HFFc6 (cell line): ENCODE measurements around the gene SEC22C. TPM values are rescaled to one million over a fixed set of nuclear protein-coding genes. Genes with fewer than 3 reads are reported as not detected.

ENCODE experiments used
- DNase-seq: peaks from one replicate; pipeline ENCODE4 v3.0.0-alpha.2; 2018
- H3K27ac Mint-ChIP-seq: 2 replicates; pipeline ENCODE4 v1.8.0; 2020; ENCODE audit warnings: mild to moderate bottlenecking, mixed read lengths
- H3K27me3 Mint-ChIP-seq: 2 replicates; pipeline ENCODE4 v1.8.0; 2021; ENCODE audit warnings: mild to moderate bottlenecking, moderate library complexity, mixed read lengths; ENCODE audit not compliant: insufficient read depth
- H3K36me3 Mint-ChIP-seq: 2 replicates; pipeline ENCODE4 v1.8.0; 2021; ENCODE audit warnings: low read depth, mixed read lengths
- H3K4me1 Mint-ChIP-seq: 2 replicates; pipeline ENCODE4 v1.8.0; 2020; ENCODE audit warnings: low read depth, mixed read lengths
- H3K4me3 Mint-ChIP-seq: 2 replicates; pipeline ENCODE4 v1.8.0; 2020; ENCODE audit warnings: mild to moderate bottlenecking, moderate library complexity, mixed read lengths
- H3K9me3 Mint-ChIP-seq: 2 replicates; pipeline ENCODE4 v1.8.0; 2020; ENCODE audit warnings: mild to moderate bottlenecking, mixed read lengths
- total RNA-seq, 6 experiments: library from RNA; stranded (reverse); fragmentation: NEBNext Ultra II Directional; extraction: Animal tissue kit (Norgen Biotek cat#: 25700); gene quantifications; 2 replicates in 1 of 6; 3 replicates in 5 of 6; pipeline ENCODE4 v1.2.3, GENCODE V29; 2021
- TF ChIP-seq, protein P1 (sequence below): fragments of 200-600 bp; sonication (generic); IDR thresholded peaks from 2 replicates; pipeline ENCODE4 v1.5.0; 2021; ENCODE audit warnings: antibody characterized with exemption, mild to moderate bottlenecking

Gene SEC22C
- total RNA-seq, 6 experiments from 2014 or later, result 40.7 to 51.2 (median 48.6) TPM

DNA sequence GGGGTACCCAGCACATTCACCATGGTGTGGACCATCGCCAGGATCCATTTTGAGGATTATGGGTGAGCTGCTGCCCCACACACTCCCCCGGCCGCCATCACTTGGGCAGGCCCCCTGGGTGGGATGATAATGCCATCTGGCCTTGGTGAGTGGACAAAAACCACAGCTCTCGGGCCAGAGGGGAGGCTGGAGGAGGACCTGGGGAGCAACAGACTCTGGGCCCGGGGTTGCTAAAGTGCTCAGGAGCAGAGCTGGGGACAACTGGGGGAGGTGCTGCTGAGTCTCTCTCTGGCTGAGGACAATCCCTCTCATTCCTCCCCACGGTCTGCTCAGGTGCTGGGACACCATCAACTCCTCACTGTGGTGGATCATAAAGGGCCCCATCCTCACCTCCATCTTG lies 50.3 kb downstream of the SEC22C start:
- Mint-ChIP-seq H3K4me3 (no peak overlapping the region), H3K4me1 (no peaks in the 10 kb centered on the region), H3K9me3 (no peaks in the 10 kb centered on the region), H3K27ac (no peak overlapping the region), H3K36me3 (no peaks in the 10 kb centered on the region), H3K27me3 (peaks cover 31% of the 10 kb centered on the region)
- no peak for DNase-seq
- TF ChIP-seq, protein P1, sequence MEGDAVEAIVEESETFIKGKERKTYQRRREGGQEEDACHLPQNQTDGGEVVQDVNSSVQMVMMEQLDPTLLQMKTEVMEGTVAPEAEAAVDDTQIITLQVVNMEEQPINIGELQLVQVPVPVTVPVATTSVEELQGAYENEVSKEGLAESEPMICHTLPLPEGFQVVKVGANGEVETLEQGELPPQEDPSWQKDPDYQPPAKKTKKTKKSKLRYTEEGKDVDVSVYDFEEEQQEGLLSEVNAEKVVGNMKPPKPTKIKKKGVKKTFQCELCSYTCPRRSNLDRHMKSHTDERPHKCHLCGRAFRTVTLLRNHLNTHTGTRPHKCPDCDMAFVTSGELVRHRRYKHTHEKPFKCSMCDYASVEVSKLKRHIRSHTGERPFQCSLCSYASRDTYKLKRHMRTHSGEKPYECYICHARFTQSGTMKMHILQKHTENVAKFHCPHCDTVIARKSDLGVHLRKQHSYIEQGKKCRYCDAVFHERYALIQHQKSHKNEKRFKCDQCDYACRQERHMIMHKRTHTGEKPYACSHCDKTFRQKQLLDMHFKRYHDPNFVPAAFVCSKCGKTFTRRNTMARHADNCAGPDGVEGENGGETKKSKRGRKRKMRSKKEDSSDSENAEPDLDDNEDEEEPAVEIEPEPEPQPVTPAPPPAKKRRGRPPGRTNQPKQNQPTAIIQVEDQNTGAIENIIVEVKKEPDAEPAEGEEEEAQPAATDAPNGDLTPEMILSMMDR, result no peak

DNA sequence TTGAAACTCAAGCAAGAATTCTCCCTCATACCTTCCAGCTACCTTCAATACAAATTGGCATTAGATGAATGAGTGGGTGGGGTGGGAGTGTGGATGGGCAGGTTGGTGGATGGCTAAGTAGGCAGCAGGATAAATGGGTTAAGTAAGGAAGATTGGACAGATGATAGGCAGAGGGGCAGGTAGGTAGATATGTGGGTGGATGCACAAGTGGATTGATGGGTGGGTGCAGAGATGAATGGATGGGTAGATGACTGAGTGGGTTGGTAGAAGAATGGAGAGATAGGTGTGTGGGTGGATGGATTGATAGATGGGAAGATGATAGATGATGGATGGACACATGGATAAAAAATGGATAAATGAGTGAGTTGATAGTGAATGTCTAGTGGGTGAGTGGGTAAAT lies 51.7 kb downstream of the SEC22C start:
- Mint-ChIP-seq H3K9me3 (no peaks in the 10 kb centered on the region), H3K36me3 (no peaks in the 10 kb centered on the region), H3K4me3 (no peak overlapping the region), H3K27ac (no peak overlapping the region), H3K27me3 (peaks cover 32% of the 10 kb centered on the region), H3K4me1 (no peaks in the 10 kb centered on the region)
- TF ChIP-seq, protein P1, result no peak
- DNase-seq, result no peak

DNA sequence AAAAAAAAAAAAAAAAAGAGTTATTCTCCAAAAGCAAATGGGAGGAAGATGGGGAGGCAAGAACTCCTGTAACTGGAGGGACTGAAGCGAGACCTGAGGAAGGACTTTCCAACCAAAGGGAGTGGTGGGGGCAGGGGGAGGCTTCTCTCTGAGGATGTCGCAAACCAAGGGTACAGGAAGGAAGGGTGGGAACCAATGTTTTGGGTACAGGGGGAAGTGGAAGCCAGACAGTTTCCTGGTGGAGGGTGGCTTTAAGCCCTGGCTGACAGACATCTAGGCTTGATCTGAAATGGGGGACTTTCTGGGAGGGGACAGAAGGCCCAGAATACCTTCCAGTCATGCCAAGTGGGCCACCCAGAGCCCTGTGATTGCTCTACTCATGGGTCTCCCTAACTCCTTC lies 52.3 kb downstream of the SEC22C start:
- Mint-ChIP-seq H3K4me1 (no peaks in the 10 kb centered on the region), H3K4me3 (no peak overlapping the region), H3K36me3 (no peaks in the 10 kb centered on the region), H3K27ac (no peak overlapping the region), H3K27me3 (peaks cover 33% of the 10 kb centered on the region), H3K9me3 (no peaks in the 10 kb centered on the region)
- TF ChIP-seq, protein P1, result no peak
- no peak for DNase-seq

DNA sequence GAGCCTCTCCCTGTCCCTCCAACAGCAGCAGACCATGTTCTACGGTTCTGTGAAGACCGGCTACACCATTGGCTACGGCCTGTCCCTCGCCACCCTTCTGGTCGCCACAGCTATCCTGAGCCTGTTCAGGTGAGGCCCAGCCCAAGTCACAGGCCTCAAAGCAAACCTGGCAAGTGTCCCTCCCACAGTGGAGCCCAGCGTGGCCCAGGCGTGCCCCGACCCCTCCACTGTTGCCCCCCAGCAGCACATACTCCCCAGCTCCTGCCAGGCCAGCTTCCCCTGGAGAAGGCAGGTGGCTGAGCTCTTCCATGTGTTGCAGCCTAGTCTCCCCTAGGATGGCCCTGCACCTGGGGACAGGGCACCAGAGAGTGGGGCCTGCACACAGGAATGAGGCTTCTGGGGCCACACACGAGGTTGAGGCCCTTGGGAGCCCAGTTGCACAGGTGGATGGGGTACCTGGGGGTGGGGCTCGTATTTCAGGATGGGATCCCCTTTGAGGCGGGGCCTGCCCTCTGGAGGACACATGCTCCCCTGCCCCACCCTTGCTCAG lies 54.3 kb downstream of the SEC22C start:
- no peak overlapping the region for H3K27ac Mint-ChIP-seq
- H3K27me3 Mint-ChIP-seq, result peaks cover 35% of the 10 kb centered on the region
- TF ChIP-seq, protein P1, result no peak
- DNase-seq, result no peak
- H3K9me3 Mint-ChIP-seq, result no peaks in the 10 kb centered on the region
- no peaks in the 10 kb centered on the region for H3K36me3 Mint-ChIP-seq
- no peak overlapping the region for H3K4me3 Mint-ChIP-seq
- no peaks in the 10 kb centered on the region for H3K4me1 Mint-ChIP-seq

DNA sequence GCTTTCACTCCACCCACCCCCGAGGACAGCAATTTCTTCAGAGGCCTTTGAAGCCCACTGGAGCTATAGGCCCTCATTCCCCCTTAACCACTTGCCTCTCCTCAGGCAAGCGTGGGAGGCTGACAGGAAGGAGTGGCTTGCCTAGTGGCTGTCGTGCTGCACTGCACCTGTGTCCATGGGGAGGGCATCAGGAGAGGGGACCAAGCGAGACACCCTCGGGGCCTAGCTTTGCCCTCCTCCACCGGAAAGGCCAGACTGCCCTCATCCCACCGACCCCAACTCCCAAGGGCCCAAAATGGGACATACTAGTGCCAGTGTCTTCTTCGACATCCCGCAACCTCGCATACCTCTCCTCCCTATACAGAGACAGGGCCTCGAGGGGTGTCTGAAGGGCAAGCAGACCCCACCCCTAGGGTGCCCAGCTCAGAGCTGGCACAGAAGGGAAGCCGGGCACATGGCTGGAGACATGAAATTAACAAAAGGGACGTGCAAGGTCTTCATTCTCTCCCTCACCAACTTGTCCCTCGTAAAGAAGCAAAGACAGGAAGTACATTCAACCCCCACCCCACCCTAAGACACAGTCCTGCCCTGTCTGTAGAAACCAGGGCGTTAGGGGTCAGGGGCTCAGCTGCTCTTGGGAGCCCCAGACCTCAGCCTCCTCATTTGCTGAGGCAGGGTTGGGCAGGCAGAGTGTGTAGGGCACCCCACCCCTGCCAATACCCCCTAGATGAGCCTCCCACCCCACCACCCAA lies 55.0 kb downstream of the SEC22C start:
- no peak for DNase-seq
- Mint-ChIP-seq H3K9me3 (no peaks in the 10 kb centered on the region), H3K27ac (no peak overlapping the region), H3K36me3 (no peaks in the 10 kb centered on the region), H3K27me3 (peaks cover 31% of the 10 kb centered on the region), H3K4me1 (no peaks in the 10 kb centered on the region), H3K4me3 (no peak overlapping the region)
- TF ChIP-seq, protein P1, result no peak; the same call in 1 of the 2 replicates
